Lung microvascular endothelial cell (primary cell): Measurements from ENCODE around the gene YARS1. TPM values are rescaled to one million over a fixed set of nuclear protein-coding genes. Genes with fewer than 3 reads are reported as not detected.
A peak's percentile ranks its signal among the peaks of the same experiment; 100 is the strongest.

Source experiments
- DNase-seq, 2 donors: peaks; one replicate each; pipeline versions ENCODE4 v3.0.0 to v3.0.0-alpha.2; 2010; ENCODE audit warnings: low read depth in 2 of 2
- total RNA-seq: library from RNA; depleted of rRNA; stranded (reverse); fragments of >200 nt; gene quantifications from 2 replicates; pipeline ENCODE4 v1.2.1, GENCODE V29; 2014

The YARS1 gene
- total RNA-seq, 1 donor from 2014 or later, result 94.8 TPM

DNA sequence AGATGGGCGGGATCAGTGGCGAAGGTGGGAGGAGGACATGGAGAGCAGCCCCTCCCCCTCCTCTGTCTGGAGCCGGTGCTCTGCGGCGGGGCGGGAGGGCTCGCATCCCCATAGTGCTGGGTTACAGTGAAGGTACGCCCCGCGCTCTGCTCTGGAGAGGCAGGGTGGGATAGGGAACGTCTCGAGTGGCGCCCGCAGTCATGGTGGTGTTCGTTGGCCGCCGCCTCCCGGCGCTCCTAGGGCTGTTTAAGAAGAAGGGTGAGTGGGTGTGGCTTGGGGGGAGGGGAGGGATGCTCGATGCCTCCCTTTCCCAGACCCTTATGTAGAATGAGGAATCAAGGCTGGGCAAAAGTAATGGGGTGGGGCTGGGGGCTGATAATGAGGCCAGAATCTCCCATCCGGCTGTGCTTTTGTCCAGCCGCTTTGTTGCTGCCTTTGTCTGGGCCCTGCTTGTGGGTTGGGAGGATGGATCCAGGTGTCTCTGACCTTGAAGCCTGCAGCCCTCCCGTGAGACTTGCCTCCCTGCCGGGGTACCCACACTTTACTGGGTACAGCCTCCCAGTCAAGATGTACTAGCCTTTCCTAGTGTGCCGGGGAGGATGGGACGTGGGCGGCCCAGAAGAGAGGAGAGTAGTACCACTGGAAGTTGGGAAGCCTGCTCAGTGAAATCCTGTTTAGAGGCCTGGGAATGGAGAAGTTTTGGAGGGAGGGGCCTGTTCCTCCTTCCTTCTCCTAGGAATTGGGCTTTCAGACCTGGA, 51.4 kb downstream of the YARS1 start:
- no peak for DNase-seq

DNA sequence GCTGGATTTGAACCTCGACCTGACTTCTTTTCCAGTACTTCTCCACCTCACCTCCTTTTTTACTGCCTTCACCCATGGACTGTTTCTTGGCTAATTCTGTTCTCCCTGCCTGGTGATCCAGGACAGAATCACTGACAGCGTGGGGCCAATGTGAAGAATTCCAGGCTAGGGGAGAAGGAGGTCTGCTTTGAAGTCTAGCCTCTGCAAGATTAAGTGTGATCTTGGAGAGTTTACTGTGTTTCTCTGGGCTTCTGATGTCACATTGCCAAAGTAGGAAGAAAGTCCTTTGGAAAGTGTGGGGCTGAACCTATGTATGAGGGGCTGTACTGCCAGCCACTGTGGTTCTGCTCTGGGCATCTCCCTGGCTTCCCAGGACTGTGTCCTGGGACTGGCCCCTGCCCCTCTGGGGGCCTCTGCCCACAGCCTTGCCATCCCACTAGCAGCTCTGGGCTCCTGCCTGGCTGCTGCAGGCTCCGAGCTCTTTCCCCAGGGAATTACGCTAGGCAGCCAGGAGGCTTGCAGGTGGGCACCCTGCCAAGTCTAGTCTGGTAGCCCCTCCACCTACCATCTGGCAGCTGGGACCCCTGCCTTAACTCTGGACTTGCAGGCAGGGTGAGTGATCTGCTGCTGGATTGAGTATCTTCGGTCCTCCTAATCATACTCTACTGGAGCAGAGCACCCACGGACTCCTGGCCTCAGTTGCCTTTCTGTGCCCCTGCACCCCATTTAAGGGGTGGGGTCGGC, 52.2 kb downstream of the YARS1 start:
- no peak for DNase-seq

DNA sequence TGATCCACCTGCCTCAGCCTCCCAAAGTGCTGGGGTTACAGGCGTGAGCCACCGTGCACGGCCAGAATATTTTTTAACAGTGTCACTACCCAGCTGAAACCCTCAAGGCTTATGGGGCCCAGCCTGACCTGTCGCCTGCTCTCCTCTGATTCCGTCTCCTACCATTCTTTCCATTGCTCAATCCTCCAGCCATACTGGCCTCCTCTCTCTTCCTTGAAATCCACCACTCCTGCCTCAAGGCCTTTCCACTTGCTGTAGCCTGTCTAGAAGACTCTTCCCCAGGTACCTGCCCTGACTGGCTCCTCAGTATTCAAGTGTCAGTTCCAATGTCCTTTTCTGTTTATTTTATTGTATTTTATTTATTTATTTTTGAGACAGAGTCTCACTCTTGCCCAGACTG, 53.9 kb downstream of the YARS1 start:
- DNase-seq, result no peak

DNA sequence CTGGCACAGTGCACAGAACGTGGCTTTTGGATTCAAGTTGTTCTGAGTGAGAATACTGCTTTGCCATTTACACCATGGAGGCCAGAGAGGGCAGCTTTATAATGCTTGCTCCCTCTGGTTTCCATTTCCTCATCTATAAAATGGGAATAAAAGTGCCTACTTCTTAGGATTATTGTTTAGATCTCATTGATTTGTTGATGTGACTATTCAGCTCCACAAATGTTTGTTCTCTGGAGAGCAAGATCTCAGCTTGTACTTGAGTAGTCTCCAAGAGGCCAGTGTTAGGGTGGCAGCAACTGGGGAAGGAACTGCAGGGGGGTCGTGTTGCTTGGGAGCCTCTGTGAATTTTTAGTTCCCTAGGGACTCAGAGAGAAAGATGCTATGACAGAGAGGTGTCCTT, 55.2 kb downstream of the YARS1 start:
- no peak for DNase-seq

DNA sequence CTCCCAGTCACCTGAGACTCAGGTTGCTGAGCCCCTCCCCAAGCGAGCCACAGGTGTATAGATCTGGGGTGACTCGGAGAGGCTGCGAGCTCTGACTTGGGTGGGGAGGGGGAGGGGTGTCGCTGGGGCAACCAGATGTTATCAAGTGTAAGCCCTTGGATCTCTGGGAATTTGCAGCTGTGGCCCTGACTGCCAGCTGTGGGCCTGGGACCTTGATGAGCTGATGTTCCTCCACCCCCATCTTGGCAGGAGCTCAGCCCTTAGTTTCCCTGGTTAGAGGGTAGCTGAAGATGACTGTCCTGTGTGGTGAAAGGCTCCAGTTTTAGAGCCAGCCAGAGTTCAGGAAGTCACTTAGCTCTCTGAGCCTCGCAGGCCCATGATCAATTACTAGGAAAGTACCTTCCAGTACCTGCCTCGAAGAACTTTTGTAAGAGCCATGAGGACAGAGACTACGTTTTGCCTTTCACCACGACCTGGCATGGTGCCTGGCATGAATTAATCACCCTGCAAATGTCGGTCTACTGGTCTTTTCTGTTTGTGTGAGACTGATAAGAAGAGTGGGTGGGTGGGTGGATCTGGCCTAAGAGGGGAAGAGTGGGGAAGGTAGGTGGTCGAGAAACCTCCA, 55.8 kb downstream of the YARS1 start:
- peak; percentile 68 to 73 for DNase-seq

DNA sequence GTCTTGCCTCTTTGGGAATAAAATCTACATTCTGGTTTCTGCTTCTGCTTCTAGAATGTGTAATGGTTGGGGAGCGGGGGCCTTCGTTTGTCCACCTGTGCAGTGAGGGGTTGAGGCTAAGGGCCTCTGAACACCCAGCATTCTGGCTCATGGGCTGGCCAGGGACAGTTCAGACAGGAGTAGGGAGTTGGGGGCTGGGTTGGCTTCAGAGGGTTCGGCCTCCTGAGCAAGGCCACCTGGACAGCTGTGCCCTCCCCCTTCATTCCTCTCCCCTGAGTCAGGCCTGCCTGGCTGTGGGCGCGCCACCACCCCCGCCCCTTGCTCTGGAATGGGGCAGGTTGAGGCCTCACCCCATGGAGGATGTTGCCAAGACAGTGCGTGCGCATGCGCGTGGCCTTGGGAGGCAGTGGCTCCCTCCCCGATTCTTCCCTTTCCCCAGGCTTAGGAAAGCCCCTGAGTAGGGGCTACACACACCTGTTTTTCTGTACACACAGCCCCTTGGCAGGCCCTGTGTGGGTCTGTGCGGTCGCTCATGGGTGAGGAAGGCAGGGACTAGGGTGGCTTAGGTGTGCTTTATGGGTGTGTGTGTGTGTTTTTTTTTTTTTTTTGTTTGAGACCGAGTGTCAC, 57.0 kb downstream of the YARS1 start:
- no peak for DNase-seq

DNA sequence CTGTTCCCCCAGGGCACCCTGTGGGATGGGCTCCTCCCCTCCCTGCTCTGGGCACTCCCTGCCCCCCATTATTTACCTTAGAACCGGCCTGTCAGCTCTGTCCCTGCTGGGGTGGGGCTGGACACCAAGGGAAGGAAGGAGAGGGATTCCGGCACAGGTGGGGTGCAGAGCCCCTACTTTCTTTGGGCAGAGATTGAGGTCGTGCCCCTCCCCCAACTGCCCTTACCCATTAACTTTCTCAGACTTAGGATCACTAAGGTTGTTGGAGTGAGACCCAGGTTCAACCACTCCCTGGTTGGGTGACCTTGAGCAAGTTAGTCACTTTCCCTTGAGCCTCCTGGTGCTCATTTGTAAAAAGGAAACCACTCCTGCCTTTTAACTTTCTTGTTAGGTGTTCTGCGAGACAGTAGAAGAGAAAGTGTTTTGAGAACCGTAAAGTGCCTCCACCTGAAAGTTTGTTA, 57.6 kb downstream of the YARS1 start:
- no peak for DNase-seq

DNA sequence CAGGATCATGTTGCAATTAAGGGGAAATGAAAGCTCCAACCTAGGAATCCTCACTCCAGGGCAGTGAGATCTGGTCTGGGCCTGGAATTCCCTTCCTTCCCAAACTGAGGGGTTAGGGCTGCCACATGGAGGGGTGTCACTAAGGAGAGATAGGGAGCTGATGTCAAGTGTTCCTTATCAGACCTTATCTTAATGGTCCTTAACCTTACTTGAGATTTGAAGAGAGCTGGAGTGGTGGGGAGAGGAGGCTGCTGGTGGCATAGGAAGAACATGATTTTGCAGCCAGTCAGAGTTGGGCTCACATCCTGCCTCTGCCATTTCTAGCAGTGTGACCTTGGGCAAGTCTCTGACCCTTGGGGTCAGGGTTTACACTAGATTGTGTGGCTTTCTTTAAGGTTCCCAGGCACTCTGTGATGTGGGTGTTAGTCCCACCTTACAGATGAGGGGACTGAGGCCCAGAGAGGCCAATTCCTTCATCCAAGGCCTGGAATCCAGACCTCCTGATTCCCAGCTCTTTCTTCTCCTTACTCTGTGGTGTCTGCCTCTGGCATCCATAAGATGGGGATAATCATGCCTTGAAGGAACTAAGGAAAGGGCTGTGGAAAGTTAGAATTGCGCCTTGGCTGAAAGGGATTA, 58.2 kb downstream of the YARS1 start:
- DNase-seq, result no peak

DNA sequence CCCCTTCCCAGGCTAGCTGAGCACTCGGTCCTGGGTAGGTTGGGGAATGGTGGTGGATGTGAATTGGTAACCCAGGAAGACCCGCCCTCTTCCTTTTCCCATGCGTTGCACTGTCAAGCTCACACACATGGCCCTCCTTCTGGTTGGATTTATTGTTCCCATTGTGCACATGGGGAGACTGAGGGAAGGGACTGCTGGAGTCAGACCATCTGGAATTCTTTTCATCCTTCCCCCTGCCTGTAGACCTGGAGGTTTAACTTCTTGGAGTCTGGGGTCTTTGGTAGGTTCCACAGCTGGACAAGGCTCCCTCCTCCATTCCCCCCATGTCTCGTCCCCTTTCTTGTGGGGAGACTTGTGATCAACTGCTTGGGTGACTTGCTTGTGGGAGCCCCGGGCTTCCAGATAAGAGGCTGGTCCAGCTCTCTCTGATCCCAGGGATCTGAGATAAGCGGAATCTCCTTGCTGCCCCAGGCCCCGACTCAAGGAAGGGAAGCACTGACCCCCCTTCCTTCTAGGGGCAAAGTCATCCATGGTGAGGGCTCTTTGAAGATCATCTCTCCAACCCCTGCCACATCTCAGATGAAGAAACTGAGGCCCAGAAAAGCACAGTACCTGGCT, 58.9 kb downstream of the YARS1 start:
- no peak for DNase-seq

DNA sequence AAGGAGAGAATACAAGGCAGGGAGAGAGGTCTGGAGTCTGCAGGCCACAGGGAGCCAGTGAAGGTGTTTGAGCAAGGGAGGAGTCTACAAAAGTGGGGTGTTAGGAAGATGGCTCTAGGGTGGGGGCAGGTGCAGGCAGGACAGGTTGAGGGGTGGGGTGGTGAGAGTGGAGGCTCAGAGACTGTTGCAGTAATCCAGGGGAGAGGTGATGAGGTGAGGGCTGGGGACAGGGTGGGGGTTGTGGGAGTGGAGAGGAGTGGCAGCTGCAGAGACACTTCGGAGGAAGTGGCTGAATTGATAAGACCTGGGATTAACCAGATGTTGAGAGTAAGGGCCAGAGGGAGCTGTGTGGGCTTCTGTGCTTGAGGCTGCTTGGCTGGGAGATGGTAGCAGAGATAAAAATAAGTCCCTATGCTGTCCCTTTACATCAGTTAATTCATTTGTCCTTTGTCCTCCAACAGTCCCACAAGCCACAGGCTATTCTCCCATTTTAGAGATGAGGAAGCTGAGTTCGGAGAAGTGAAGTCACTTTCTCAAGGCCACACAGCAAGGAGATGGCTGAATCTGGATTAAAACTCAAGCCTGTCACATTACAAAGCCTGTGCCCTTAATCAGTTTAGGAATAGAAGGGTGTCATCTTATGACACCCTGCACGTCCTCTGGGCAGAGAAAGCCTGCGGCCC, 59.8 kb downstream of the YARS1 start:
- DNase-seq, result no peak

DNA sequence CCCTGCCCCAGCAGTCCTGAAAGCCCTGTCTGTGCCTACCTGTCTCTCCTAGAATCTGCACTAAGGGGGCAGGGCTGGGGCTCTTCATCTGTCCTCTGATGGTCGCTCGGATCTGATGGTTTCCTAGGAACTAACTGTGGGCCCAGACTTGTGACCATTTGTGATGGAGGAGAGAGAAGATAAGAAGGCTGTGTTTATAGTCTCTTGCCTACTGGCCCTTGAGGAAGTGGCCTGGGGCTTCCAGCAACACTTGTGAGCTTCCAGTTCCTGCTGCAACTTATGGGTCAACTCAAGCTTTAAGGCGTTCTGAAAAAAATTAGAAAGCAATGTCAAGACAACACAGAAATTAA, 61.4 kb downstream of the YARS1 start:
- DNase-seq, result no peak

DNA sequence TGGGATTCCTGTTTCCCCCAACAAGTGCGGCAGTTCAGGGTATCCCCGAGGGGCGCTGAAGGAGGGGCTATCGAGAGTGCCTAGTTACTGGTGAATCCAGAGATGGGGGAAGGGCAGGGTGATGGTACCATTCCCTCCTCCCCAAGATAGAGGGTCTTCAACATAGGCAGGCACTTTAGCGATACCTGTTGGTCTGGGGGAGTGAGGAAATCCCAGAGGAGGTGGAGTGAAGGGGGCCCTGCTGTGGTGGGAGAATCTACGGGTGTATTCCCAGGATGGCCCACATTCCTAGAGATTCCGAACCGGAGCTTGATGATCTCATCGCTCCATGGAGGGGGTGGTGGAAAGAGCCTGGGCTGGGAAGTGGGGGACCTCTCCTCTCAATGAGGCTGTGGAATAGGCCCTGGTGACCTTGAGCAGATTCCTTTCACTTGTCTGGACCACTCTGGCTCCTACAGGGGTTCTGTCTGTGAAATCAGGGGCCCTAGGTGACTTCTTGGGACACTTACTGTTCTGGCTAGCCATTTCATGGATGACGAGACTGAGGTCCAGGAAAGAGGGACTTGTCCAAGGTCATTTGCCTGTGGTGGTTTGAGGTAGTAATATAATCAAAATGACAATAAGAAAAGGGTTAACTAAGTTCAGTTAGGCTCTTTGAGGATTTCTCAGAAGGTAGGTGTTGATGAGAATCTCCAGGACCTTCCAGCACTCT, 61.9 kb downstream of the YARS1 start:
- DNase-seq, result no peak

DNA sequence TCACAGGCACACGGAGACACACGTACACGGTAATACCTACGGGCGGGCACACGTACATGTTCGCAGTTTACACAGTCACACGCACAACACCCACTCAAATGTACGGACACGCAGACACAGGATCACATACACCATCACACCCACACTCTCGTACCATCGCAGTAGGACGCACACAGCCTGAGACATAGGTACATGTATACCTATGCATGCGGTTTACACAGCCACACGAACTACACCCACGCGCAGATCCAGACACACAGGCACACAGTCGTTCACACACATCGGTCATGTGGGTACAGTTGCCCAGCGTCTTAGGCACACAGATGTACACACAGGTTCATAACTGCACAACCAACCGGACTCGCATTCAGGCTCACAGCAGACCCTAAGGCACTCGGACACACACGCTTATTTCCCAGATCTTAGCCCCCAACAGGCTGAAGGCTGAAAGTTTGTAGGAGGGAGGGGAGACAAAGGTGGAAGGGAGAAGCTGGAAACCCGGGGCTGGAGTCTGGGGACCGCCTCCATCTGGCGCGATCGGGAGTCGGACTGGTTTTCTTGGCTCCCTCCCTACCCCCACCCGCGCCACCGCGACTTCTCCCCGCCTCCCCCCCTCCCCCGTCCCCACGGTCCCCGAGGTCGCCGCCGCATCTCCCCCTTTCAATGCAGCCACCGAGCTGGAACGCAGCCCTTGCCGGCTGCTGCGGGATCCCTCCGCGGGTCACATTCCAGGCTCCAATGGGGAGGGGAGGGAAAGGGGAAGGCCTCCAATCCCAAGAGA, 62.7 kb downstream of the YARS1 start:
- peak in 1 of 2 donors; percentile 44 for DNase-seq

DNA sequence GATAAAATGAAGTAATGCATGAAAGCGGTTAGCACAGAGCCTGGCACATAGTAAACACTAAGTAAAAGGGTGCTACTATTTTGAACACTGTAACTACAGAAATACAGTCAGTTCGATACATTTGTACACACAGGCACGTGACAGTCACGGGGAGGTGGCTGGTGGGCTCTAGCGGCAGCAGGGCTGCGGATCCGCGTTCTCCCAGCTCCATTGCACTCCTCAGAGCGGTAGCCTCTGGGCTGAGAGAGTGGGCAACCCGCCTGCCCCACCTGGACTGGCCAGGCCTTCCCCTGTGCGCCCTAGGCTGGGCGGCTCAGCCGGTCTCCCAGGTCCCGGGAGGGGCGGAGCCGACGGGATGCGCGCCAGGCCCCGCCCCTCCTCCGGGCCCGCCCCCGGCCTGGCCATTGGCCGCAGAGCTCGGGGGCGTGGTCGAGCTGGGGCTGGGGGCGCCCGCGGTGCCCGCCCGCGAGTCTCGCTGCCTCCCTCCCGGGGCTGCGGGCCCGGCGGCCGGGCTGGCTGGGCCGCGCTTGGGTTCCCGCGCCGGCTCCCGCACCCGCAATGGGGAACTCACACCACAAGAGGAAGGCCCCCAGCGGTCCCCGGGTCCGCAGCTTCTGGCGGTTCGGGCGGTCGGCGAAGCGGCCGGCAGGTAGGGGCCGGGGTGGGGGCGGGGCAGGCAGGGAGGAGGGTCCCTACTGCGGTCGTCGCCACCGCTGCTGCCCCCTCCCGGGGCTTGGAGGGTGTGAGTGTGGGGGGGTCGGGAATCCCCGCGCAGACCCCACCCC, 63.4 kb downstream of the YARS1 start:
- DNase-seq, result peak; percentile 50 to 74

DNA sequence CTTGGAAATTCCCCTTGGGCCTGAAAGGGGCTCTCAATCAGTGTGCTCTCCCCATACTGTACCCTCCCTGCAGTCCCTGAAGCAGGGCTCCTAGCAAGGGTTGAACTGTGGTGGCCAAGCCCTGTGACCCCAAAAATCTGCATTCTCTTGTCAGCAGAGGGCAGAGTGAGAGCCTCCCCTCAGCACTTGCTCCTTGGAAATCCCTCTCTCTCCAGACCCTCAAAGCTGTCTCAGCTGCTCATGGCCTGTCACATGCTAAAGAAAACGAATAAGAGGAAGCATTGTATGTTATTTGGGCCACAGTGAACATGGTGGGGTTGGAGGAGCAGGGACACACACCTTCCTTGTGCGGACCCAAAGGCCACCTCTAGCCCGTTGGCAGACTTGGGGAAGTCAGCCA, 67.4 kb downstream of the YARS1 start:
- DNase-seq, result no peak

DNA sequence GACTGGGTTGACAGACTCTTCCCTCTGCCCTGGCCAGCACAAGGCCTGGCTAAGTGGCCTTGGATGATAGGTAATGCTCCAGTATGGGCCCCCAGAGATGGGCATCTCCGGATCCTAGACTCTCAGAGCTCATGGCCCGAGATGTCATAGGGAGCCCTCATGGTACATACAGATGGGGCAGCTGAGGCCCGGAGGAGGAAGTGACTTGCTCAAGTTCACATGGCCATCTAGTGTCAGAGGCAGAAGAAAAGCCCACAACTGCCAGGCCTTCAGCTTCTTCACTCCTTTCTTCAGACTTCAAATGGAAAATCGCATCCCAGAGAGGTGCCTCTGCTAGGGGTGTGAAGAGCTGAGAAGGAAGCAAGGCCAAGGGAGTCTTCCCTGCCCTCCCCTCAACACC, 67.8 kb downstream of the YARS1 start:
- DNase-seq, result no peak

DNA sequence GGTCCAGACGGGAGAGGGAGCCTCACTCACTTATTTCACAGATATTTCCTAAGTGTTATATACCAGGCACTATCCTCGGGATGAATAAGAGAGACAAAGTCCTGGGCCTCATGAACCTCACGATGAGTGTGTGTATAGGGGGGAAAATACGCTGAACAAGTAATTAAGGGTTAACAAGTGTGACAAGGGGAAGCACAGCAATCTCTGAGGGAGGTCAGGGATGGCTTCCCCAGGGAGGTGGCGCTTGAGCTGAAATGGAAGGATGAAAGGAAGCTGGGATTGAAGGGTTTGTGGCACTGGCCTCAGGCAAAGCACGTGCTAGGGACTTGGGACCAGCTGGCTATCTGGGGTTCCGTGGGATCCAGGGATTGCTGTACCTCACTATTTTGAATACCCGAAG, 68.2 kb downstream of the YARS1 start:
- no peak for DNase-seq

DNA sequence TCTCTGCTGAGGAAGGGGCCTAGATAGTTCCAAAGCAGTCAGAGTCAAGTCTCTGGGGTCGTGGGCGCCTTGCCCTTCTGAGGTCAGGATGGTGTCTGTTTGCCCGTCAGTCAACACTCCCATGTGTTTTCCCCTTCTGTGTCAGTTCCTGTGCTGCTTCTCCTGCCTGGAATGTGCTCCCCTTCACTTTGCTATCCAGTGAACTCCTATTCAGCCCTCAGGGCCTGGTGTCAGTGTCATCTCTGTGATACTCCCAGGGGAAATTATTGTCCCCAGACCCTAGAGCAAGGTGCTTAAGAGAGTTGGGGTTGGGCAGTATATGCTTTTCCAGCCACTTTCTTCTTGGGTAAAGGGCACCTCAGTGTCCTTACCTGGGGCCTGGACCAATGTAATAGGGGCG, 68.8 kb downstream of the YARS1 start:
- DNase-seq, result no peak
